Activated T-helper 1 cell treated with Interleukin-2 at 50 U/mL for 16 hours (primary cell): Measurements from ENCODE around the gene CPXM1.
"Not testable (repeated sequence)": the region's sequence is repeated elsewhere in the genome, so short reads cannot be mapped to it uniquely, and the experiment has no call there.

Experiments used
- DNase-seq: peaks from one replicate; pipeline ENCODE4 v3.0.0-alpha.2; 2020; ENCODE audit warnings: low read depth

Gene CPXM1

DNA sequence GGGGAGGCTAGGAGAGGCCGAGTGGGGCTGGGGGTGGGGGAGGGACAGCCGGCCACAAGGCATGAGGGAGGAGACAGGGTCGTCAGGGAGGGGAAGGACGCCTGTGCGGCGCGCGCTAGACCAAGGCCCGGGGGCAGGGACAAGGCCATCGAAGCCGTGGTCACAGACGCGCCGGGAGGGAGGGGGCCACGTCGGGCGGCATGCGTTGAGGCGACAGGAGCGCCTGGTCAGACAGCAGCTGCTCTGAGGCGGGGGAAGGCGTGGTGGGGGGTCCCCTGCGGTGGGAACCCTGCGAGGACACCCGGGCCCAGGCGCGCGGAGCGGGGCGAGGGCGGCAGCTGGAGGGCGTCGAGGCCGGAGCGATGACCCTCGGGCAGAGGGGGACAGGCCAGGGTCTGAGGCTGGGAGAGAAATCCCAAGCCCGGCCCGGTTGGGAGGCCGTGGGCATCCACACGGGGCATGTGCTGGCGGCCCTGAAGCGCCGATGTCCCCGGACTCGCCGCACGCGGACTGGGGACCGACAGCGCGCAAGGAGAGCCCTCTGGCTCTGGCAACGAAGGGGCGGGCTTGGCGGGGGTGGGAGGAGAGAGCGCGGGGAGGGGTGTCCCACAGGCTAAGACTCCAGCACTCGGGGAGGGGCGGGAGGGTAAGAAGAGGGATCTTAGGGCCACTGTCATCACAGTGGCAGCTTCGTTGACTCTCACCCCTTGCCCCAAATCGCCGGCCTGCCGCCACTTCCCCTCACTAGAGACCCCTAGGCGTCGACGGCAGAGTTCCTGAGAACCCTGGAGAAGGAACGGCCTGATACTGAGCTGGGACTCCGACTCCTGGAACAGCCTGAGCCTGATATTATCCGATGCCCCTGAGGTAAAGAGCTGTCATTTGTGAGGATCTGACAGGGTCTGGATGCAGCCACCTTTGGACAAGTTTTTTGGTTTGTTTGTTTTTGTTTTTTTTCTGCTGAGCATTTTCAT is 20.8 kb upstream of the CPXM1 start:
- no peak for DNase-seq

DNA sequence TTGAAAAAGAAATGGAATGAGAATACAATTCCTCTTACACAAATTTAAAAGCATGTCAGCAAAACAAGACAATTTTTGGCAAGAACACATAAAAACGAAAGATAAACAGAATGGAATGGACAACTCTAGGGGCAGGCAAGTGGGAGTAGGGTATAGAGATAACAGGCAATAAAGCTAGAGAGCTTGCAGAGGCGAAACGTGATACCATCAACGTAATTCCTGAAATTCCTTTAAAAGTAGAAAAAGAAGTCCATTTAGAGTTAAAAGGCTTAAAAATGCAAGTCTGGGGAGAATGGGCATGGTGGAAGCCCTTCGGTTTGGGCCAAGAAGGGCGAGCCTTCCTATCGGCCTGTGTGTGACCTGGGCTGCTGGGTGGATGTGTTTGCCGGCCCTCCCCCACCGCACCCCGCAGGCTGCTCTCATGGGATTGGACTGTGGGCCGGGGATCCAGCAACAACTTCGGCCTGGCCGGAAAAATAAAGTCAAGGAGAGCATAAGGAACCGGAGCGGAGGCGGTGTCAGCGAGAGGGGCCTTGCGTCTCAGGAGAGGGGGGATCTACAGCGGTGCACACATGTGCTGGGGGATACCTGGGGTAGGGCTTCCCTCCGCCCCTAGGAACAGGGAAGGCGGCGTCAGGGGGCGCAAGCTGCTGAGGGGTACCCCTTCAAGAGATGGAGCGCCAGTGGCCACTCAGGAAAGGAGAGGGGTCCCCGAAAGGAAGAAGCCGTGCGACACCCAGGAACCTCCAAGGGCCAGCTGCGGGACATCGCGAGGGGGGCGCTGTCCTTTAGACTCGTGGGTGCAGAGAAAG is 19.9 kb upstream of the CPXM1 start:
- no peak for DNase-seq

DNA sequence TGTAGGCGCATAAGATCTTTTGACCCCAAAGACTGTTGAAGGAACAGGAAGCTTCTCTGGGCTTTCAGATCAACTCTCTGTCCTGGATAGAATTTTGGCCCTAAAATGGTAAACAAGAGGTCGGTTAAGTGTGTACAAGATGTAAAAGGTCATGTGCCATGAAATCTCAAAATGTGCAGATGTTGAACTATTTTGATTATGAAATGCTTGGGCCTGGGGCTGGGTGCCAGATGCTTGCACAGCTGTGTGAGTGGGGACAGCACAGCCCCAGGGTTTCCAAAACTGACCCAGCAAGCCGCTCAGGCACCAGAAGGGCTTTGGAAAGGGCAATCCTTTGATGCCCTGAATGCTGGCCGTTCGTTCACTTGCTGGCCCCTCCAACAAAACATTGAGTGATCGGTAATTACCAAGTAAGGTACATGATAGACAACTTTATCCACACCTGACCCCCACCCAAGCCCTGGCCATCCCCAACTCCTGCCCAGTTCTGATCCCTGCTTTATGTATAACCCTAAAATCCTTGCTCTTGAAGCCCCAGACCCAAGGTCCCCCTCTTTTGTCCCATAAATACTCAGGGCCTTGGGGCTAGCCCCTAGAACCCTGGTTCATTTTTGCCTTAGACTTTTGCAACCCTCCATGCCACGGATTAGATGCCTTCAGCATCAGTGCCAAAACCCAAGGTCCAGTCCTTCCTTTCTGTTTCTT is 17.6 kb upstream of the CPXM1 start:
- DNase-seq, result no peak

DNA sequence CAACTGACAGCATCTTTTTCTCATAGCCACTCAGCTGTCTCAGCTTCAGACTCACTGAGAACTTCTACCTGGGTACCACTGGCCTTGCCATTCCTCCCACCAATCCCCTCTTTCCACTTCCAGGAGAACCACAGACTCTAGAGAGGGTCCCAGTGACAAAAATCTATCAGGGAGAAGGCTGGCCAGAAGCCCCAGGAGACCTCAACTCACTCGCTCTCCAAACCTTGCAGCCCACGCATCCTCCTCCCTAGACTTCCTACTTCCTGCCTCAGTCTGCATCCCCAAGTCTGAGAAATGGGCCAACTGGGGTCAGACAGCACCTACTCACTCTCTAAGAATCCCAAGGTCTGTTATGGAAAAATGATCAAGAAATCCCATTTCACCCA is 16.9 kb upstream of the CPXM1 start:
- no peak for DNase-seq

DNA sequence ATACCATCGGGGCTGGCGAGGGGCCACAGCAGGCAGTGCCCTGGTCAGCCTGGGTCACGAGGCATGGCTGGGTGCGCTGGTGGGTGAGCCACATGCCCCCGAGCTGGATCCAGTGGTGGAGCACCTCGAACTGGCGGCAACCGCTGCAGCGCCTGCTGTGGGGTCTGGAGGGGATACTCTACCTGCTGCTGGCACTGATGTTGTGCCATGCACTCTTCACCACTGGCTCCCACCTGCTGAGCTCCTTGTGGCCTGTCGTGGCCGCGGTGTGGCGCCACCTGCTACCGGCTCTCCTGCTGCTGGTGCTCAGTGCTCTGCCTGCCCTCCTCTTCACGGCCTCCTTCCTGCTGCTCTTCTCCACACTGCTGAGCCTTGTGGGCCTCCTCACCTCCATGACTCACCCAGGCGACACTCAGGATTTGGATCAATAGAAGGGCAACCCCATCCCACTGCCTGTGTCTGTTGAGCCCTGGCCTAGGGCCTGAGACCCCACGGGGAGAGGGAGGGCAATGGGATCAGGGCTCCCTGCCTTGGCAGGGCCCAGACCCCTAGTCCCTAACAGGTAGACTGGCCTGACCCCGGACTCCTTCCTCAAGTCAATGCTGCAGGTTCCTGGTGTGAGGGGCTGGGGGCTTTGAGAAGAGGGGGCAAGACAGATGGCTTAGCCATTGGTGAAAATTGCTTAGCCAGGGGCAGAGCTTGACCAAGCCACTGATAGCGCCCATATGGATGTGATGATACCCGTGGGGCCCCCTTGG is 16.3 kb upstream of the CPXM1 start:
- DNase-seq, result no peak

DNA sequence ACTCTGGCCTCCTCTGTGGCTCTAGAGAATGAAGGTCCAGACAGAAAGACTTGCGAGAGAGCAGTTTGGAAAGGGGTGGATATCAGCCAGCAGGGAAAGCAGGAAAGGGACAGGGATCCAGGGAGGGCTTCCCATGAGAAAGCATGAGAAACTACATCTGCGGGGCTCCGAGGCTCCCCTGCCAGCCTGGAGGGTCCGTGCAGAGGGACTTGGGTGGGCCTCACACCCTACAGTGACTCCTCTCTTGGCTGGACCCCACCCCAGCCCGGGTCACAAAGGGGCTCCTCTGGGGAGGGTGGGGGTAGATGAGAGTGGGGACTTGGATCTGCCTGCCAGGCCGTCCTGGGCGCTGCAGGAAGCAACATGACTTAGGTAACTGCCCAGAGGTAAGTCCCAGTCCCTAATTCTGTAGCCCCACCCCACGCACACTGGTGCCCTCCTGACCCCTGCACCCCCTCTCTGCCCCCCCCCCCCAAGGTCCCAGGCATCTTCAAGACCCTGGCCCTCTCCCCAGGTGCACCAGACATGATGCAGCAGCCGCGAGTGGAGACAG is 15.7 kb upstream of the CPXM1 start, which contains the start of gene TMEM239:
Gene TMEM239, plus strand, starts transcription at position 335 of the 553 bp plus-strand sequence. Its CDS starts 191 bp downstream, at position 526.
- no peak for DNase-seq

DNA sequence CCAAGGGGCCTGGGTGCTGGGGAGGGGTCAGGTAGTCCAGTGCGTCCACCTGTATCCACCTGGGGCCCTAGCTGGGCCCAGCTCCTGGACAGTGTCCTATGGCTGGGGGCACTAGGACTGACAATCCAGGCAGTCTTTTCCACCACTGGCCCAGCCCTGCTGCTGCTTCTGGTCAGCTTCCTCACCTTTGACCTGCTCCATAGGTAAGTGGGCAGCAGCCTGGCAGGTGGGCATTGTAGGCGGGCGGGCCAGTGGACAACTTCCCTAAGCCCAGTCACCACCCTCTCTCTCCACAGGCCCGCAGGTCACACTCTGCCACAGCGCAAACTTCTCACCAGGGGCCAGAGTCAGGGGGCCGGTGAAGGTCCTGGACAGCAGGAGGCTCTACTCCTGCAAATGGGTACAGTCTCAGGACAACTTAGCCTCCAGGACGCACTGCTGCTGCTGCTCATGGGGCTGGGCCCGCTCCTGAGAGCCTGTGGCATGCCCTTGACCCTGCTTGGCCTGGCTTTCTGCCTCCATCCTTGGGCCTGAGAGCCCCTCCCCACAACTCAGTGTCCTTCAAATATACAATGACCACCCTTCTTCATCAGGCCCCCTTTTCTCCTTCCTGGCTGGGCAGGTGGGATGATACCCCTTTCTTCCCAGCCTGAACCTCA is 14.9 kb upstream of the CPXM1 start:
- no peak for DNase-seq

DNA sequence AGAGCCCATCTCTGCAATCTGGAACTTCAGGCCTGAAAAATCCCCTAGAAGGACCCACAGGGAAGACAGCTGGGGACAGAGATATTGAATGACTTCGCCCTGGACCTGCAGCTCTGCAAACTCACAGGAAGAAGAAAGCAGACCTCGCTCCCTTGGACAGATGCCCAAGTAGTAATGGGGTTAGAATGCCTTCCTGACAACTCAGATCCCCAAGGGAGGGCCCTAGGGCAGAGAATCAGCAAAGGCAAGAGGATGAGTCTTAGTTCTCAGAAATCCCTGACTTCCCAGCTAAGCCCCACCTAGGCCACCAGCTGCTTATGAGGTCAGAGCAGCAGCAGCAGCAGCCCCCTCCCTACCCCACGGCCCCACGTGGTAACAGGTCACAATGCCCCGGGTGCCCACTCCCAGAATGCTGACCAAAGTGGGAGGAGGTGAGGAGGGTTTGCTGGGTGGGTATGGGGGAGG is 14.2 kb upstream of the CPXM1 start, which contains the start of gene C20orf141:
Gene C20orf141, plus strand, starts transcription at position 401 of the 465 bp plus-strand sequence. CDS start 198 bp downstream, outside the sequence.
- DNase-seq, result no peak

DNA sequence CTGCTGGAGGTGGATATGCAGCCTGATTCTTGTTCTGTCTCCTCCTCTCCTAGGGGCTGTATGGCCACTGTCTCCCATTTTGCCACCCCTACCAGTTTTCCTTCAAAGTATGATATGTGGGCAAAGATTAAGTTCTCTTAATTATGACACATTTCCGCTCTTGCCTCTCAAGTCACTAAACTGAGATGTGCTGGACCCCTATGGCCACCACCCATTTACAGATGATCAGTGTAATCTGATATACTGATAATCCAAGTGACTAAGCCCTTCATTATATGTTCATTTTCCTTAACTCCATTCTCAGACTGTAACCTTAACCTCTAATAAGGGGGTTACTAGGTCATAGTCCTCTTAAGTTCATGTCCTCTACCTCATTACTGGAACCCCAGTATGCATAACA is 13.6 kb upstream of the CPXM1 start:
- DNase-seq, result no peak

DNA sequence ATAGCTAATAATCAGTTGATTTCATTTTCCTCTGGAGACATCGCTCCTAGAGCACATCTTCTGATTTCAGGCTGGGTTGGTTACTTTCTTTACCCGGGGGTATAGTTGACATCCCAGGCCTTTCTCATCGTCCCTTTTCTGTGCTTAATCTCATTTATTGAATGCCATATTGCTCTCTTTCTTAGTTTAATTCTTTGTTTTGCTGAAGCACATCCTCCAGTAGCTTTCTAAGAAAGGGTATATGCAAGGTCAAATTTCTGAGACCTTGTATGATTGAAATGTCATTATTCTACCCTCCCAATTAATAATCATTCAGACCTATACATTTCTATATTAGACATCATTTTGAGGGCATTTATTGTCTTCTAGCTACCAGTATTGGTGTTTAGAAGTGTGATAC is 11.8 kb upstream of the CPXM1 start:
- no peak for DNase-seq

DNA sequence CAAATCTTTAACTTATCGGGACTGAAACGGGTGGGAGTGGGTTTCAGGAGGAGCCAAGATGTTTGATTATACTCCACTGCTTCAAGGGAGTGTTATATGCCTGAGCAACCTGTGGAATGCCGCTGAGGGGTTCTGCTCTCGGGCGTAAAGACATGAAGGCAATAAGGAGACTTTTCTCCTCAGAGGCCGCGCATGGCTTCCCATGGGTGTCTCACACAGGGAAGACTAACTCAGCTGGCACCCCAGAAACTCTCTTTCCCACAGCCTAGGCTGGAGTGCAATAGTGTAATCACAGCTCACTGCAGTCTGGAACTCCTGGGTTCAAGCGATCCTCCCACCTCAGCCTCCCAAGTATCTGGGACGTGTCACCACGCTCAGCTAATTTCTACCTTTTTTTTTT is 9.3 kb upstream of the CPXM1 start:
- DNase-seq, result no peak

DNA sequence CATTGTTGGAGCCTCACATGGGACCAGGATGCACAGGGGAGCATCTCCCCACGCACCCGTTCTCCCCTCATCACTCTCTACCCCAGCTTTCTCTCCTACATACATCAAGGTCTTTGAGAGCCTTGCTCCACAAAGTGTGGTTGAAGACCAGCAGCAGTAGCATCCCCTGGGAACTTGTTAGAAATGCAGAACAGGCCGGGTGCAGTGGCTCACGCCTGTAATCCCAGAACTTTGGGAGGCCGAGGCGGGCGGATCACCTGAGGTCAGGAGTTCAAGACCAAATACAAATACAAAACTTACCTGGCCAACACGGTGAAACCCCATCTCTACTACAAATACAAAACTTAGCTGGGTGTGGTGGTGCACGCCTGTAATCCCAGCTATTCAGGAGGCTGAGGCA is 7.5 kb upstream of the CPXM1 start:
- DNase-seq, result not testable (repeated sequence)

DNA sequence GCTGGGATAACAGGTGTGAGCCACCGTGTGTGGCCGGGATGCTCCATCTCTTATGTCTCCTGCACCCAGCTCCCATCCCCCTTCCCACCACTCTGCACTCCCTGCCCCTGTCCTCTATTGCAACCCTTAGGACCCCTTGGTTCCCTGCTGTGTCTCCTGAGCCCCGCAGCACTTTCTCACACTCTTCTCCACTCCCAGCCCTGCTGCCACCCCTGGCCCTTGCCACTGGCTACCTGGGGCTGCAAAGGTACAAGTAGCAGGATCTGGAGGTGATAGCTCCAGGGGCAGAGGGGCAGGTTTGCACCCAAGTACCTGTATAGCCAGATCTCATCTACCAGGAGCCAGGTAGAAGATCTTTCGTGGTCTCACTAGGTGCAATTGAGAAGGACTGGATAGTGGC is 6.6 kb upstream of the CPXM1 start:
- DNase-seq, result no peak

DNA sequence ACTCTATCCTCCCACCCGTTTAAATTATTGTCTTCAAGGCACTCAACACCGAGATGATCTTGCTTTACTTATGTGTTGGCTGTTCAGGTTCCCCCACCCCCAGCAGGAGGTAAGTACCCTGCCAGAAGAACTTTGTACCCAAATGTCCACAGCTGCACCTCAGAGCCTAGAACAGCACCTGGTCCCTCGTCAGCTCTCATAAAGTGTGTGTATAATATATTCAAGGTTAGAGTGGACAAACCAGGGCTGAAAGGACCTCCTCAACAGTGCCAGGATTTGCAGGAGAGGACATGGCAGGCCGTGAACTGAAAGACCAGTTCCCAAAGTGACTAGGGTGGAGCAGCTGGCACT is 5.9 kb upstream of the CPXM1 start:
- DNase-seq, result no peak

DNA sequence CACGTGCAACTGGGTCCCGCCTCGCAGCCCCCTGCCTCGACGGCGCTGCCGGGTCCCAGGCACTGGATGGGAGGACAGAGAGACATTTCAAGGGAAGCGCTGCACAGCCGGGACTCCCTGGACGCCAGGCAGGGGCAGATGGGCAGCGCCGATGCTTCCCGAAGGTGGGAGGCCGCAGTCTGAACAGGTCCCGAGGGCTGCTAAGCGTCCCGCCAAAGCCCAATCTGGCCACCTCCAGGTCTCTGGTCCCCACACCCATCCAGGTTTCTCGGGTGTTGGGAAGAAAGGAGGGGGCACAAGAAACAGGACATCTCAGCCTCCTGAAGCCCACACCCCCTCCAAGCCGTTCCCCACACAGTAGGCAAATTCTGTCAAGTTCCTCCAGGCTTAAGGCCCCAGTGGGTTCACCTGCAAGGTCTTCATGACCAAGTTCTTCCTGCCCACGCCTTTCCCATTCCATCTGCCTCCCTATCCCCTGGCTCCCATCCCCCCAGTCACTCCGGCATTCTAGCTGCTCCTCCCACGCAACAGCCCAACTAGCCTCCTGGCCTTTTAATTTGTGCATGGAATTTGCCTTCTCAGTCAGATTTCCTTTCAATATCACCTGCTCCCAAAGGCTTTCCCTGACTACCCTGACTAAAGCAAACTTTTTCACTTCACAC is 5.4 kb upstream of the CPXM1 start:
- DNase-seq, result no peak

DNA sequence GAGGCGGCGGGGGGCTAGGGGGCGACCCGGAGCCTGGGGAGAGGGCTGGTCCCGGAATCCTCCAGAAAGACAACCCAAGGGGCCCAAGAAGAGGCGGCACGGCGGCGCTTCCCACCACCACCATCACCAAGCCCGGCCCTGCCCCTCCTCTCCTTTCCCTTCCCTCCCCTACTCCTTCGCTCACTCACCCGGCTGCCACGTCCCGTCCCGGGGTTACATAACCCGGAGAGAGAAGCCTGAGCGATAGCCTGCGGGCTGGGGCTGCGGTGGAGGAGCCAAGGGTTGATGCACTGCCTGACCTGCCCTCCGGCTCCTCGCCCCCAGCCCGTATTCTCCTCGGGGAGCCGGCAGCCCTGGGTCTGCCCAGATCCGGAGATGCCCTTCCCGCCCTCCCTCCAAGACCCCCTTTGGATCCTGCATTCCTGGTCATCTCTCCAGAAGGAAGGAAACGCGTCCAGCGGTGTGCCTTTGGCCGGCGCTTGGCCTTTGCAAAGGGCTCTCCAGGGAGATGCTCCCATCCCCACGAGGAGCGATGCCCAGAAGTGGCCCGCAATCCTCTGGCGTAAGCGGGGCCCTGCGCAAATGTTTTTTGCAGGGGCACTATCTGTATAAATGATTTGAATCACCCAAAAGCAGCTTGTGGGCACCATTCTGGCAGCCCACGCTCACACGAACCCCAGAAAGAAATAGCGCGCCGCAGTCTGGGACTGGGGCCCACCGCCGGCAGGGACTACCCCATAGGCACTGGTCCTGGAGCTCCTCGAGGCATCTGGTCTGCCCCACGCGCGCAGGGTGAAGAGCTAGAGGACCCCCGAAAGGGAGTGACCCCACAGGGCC is 4.6 kb upstream of the CPXM1 start:
- no peak for DNase-seq

DNA sequence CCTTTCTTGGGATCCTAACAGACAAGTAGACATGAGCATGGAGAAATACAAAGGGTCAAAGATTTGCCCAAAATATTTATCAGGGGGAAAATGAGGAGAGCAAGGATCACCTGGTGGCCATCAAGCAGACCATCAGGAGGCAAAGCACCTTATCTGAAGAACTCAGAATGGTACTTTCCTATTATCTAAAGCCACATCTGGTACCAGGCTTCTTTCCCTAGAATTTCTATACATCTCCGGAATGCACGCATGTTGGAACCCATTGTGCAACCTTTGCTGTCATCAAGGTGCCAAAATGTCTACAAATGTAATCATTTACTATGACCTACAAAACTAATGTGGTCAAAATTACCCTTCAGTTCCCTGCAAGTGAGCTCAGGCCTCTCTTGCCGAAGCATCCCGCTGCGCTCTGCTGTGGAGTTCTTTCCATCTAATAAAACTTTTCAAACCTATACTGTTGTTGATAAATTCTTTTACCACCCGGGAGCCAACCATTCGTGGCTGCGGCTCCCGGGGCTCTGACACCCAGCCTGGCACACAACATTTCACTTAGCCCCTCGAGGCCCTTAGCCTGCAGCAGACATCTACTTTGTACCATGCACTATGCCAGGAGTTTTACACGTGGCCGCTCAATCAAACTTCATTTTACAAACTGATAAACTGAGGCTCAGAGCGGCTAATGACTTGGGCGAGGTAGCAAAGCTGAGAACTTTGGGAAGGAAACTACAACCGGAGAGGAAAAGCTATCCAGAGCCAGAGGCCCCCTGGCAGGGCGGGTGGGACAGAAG is 3.8 kb upstream of the CPXM1 start:
- DNase-seq, result no peak

DNA sequence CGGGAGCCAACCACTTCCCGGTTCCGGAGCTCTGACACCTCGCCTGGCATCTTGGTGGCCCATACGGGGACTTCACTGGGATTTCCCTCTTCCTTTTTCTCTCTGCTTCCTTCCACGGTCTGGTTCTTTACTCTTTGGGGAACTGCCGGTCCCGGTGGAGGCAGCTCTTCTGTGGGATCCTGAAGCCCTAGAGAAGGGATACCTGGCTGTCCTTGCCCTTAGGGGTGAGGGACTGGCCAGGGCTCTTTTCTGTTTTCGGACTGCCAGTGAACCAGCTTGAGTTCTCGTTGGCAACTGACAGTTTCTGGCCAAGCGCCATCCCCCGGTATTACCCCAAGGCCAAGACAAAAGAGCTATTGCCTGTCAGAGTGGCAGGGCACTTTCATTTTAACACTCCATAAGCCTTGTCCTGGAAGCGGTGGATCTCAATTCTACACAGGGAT is 880 bp upstream of the CPXM1 start:
- no peak for DNase-seq
